ENCODE measurements around the gene ZBTB20.

Gene ZBTB20

GRCh38 chr3:115062412-115062956, 84.6 kb downstream of the ZBTB20 start:
- Histone ChIP-seq H4K20me1 (ENCODE audit: control insufficient read depth, insufficient read depth, low read depth, low read length) (no peaks in the 10 kb centered on the region), H3K4me1 (ENCODE audit: control insufficient read depth, low read length) (no peaks in the 10 kb centered on the region), H3K79me2 (ENCODE audit: control insufficient read depth, low read length) (no peaks in the 10 kb centered on the region), H3K36me3 (ENCODE audit: control insufficient read depth, low read length) (no peaks in the 10 kb centered on the region), H3K9me2 (replicated peaks; ENCODE audit: control insufficient read depth, low read length) (no peaks in the 10 kb centered on the region), H3K27ac (ENCODE audit: low read depth, low read length) (no peak overlapping the region), H3K4me2 (ENCODE audit: low read length) (no peak overlapping the region), H3K9me3 (ENCODE audit: control insufficient read depth, insufficient read depth, low read length) (no peaks in the 10 kb centered on the region), H3F3A (ENCODE audit: control insufficient read depth, insufficient read depth) (no peaks in the 10 kb centered on the region), H3K4me3 (ENCODE audit: low read length) (no peak overlapping the region), H3K27me3 (ENCODE audit: control insufficient read depth, low read length) (no peaks in the 10 kb centered on the region)
- TF ChIP-seq EZH2phosphoT487 (IDR thresholded peaks at IDR 0.05; ENCODE audit: borderline replicate concordance, low read length) (no peak), CTCF (IDR thresholded peaks at IDR 0.05; ENCODE audit: low read depth, low read length, poor library complexity, severe bottlenecking) (no peak)

GRCh38 chr3:115062009-115062408, 85.1 kb downstream of the ZBTB20 start:
- no peaks in the 10 kb centered on the region for H3K27me3 ChIP-seq (ENCODE audit: control insufficient read depth, low read length)
- no peaks in the 10 kb centered on the region for H3F3A ChIP-seq (ENCODE audit: control insufficient read depth, insufficient read depth)
- H3K27ac ChIP-seq (ENCODE audit: low read depth, low read length), result no peak overlapping the region
- no peaks in the 10 kb centered on the region for H4K20me1 ChIP-seq (ENCODE audit: control insufficient read depth, insufficient read depth, low read depth, low read length)
- H3K9me2 ChIP-seq (replicated peaks; ENCODE audit: control insufficient read depth, low read length), result no peaks in the 10 kb centered on the region
- no peaks in the 10 kb centered on the region for H3K4me1 ChIP-seq (ENCODE audit: control insufficient read depth, low read length)
- no peak for TF ChIP-seq EZH2phosphoT487 (IDR thresholded peaks at IDR 0.05; ENCODE audit: borderline replicate concordance, low read length)
- TF ChIP-seq CTCF (IDR thresholded peaks at IDR 0.05; ENCODE audit: low read depth, low read length, poor library complexity, severe bottlenecking), result no peak
- H3K79me2 ChIP-seq (ENCODE audit: control insufficient read depth, low read length), result no peaks in the 10 kb centered on the region
- no peaks in the 10 kb centered on the region for H3K36me3 ChIP-seq (ENCODE audit: control insufficient read depth, low read length)
- H3K9me3 ChIP-seq (ENCODE audit: control insufficient read depth, insufficient read depth, low read length), result no peaks in the 10 kb centered on the region
- H3K4me3 ChIP-seq (ENCODE audit: low read length), result no peak overlapping the region
- no peak overlapping the region for H3K4me2 ChIP-seq (ENCODE audit: low read length)

GRCh38 chr3:115052906-115053305, 94.2 kb downstream of the ZBTB20 start:
- no peaks in the 10 kb centered on the region for H3K36me3 ChIP-seq (ENCODE audit: control insufficient read depth, low read length)
- no peak overlapping the region for H3K4me2 ChIP-seq (ENCODE audit: low read length)
- H3K27me3 ChIP-seq (ENCODE audit: control insufficient read depth, low read length), result no peaks in the 10 kb centered on the region
- no peaks in the 10 kb centered on the region for H3K9me3 ChIP-seq (ENCODE audit: control insufficient read depth, insufficient read depth, low read length)
- H3K4me3 ChIP-seq (ENCODE audit: low read length), result no peak overlapping the region
- no peak overlapping the region for H3K27ac ChIP-seq (ENCODE audit: low read depth, low read length)
- peaks cover 2% of the 10 kb centered on the region; the same call in 1 of the 2 replicates for H3K4me1 ChIP-seq (ENCODE audit: control insufficient read depth, low read length)
- no peak for TF ChIP-seq EZH2phosphoT487 (IDR thresholded peaks at IDR 0.05; ENCODE audit: borderline replicate concordance, low read length)
- no peak for TF ChIP-seq CTCF (IDR thresholded peaks at IDR 0.05; ENCODE audit: low read depth, low read length, poor library complexity, severe bottlenecking)
- no peaks in the 10 kb centered on the region for H3K79me2 ChIP-seq (ENCODE audit: control insufficient read depth, low read length)
- H3F3A ChIP-seq (ENCODE audit: control insufficient read depth, insufficient read depth), result no peaks in the 10 kb centered on the region
- H4K20me1 ChIP-seq (ENCODE audit: control insufficient read depth, insufficient read depth, low read depth, low read length), result no peaks in the 10 kb centered on the region
- H3K9me2 ChIP-seq (replicated peaks; ENCODE audit: control insufficient read depth, low read length), result no peaks in the 10 kb centered on the region
